LNCaP clone FGC (cell line): Measurements from ENCODE around the gene HLA-DRA.

Experiments used
- DNase-seq: peaks from one replicate; pipeline ENCODE4 v3.0.0-alpha.2; 2011; ENCODE audit warnings: low read depth
- H3K4me3 ChIP-seq: 2 replicates; pipeline ENCODE4 v1.5.1; 2011; ENCODE audit warnings: mild to moderate bottlenecking, low read depth, low read length, control low read depth
- TF ChIP-seq, protein P1 (sequence below): IDR thresholded peaks from 2 replicates; pipeline ENCODE4 v1.5.1; 2012; ENCODE audit warnings: mild to moderate bottlenecking; ENCODE audit not compliant: control insufficient read depth, insufficient read depth; ENCODE audit errors: extremely low read depth

HLA-DRA gene

DNA sequence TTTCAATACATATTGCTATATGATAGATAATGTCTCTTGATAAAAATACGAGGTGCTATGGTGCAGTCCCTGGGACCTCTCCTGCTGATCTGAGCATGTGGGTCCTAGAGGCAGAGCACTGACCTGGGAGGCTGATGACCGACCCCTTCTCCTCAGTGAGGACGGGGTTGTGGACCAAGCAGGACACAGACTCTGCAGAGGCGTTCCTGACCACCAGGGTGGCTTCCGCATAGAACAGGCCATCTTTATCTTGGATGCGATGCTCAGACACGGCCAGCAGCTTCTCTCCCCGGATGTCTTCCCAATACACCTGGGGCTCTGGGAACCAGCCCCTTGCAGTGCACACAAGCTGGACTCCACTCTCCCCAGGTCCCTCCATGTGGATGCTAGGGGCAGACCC, 36.9 kb upstream of the HLA-DRA start:
- TF ChIP-seq, protein P1, sequence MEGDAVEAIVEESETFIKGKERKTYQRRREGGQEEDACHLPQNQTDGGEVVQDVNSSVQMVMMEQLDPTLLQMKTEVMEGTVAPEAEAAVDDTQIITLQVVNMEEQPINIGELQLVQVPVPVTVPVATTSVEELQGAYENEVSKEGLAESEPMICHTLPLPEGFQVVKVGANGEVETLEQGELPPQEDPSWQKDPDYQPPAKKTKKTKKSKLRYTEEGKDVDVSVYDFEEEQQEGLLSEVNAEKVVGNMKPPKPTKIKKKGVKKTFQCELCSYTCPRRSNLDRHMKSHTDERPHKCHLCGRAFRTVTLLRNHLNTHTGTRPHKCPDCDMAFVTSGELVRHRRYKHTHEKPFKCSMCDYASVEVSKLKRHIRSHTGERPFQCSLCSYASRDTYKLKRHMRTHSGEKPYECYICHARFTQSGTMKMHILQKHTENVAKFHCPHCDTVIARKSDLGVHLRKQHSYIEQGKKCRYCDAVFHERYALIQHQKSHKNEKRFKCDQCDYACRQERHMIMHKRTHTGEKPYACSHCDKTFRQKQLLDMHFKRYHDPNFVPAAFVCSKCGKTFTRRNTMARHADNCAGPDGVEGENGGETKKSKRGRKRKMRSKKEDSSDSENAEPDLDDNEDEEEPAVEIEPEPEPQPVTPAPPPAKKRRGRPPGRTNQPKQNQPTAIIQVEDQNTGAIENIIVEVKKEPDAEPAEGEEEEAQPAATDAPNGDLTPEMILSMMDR: no peak
- H3K4me3 ChIP-seq: no peak overlapping the region
- DNase-seq: no peak

DNA sequence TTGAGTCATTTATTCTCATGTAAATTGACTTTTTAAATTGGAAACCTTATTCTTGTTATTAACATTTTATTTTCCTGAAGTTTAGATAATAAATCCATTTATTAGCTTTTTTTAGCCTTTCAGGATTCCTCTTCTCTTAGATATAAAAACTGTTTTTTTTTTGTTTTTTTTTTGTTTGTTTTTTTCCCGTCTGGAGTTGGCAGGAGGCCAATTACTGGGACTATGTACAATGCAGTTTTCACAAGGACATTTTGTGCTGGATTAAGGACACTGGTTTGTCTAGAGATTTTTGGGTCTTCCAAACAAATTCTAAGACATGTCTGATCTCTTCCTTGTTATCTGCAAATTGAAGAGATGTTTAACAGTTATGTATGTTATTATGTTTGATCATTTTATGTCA, 34.0 kb upstream of the HLA-DRA start:
- no peak overlapping the region for H3K4me3 ChIP-seq
- TF ChIP-seq, protein P1: no peak
- peak; percentile 39 for DNase-seq

DNA sequence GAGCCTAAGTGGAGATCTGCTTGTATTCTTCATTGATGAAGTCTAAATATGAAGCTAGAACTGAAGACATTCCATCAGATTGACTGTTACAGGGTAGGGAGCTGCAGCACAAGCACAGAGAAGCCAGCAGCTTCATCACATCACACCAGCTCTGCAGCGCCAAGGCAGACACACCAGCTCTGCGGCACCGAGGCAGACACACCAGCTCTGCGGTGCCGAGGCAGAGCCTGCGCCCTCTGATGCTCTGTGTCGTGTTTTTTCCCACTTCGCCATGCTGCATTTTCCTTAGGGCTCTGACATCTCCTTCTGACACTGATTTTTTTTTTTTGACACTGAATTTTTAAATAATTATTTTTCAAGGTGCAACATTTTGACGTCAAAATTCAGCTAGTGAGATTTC, 33.5 kb upstream of the HLA-DRA start:
- TF ChIP-seq, protein P1: no peak
- no peak overlapping the region for H3K4me3 ChIP-seq
- no peak for DNase-seq

DNA sequence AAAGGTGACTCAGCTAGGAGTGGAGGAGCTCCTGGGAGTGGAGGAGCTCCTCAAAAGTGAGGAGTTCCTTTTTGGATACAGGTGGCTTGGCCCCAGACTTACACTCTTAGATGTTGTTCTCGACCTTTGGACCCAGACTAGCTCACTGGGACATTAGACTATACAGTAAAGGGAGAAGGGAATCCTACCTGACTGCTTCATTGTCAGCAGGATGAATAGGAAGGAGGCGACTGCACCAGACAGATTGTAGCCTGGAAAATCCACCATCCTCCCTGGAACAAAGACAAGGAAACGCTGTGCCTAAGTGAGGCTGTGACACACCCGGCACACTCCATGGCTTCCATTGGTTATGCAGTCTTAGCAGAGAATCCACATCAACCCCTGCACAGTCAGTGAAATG, 32.8 kb upstream of the HLA-DRA start, which contains the start of gene BTNL2:
Gene BTNL2, minus strand, starts transcription at position 325 of the 400 bp plus-strand sequence. Its CDS starts 58 bp downstream, at position 267.
- TF ChIP-seq, protein P1: no peak
- DNase-seq: no peak
- no peak within 1 kb of the TSS for H3K4me3 ChIP-seq

DNA sequence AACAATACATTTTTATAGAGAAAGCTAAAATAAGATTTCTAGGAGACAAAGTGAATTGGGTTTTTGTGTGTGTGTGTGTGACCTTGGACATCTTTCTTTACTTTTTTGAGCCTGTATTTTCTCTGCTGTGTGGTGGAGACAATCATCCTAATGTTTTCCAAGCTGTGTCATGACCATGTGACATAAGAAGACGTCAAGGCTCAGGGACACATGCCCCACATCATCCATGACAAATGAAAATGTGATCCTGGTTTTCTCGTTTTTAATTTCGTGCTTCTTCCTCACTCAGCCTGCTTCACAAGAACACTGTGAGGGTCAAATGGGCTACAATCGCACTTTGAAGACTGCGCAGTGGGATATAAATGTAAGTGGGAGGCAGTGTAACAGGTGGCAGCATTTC, 28.8 kb upstream of the HLA-DRA start:
- DNase-seq: no peak
- no peak overlapping the region for H3K4me3 ChIP-seq
- TF ChIP-seq, protein P1: no peak

DNA sequence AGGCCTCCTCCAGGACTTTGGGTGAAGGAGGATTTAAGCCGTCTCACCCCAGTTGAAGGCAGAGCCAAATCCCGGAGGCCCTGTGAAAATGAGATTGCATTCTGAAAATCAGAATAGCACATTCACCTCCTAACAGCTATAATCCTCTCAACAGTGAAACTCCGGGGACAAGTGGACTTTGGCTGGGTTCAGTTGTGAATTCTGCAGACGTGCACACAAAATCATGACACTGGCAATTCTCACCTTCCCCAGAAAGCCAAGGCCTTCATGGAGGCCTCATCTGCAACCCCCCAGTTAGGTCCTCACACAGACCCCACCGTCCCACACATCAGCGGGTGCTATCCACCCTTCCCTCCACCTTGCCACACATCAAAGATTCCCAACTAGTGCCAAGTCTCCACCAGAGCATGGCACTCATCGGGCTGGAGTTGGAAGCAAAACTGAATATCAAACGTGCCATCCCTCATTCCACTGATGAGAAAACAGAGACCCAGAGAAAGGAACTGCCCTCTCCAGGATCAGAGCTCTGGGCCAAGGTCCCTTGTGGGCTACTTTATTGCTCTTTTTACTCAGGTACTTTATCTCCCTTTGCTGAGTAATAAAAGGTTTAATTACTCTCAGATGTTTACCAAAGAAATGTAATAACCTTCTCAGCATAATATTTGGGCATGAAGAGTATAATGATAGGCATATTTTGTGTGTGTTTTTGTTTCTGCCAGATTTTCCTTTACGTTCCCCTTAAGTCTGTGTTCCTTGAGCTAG, 27.9 kb upstream of the HLA-DRA start:
- H3K4me3 ChIP-seq: no peak overlapping the region
- TF ChIP-seq, protein P1: no peak
- DNase-seq: peak; percentile 54
